SK-N-MC (cell line): Measurements from ENCODE around the gene APP.

Experiments
- EZH2 ChIP-seq: fragments of 200-600 bp; sonication (generic); IDR thresholded peaks from one replicate; pipeline ENCODE4 v1.6.1; 2017; ENCODE audit warnings: antibody characterized with exemption
- FOXP2 ChIP-seq: optimal IDR thresholded peaks from 2 replicates; pipeline ENCODE3; 2011; ENCODE audit warnings: mild to moderate bottlenecking, moderate library complexity; ENCODE audit not compliant: insufficient read depth; ENCODE audit errors: extremely low read length, control extremely low read depth
- POLR2AphosphoS5 ChIP-seq: IDR thresholded peaks from 2 replicates; pipeline ENCODE4 v1.6.1; 2012; ENCODE audit warnings: mild to moderate bottlenecking, low read depth, low read length, borderline replicate concordance

DNA sequence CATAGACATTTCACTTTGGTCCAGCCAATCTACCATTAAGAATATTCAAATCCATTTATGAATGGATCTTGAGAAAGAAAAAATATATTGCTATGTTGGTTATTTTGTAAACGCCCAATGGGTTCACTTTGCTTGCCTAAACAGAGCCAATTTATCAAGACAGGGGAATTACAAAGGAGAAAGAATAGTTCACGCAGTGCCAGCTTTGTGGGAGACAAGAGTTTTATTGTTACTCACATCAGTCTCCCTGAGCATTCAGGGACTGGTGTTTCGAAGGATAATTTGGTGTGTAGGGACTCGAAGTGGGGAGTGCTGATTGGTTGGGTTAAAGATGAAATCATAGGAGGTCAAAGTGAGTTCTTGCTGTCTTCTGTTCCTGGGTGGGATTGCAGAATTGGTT, 300.5 kb downstream of the APP start:
- no peak for TF ChIP-seq EZH2
- no peak for TF ChIP-seq POLR2AphosphoS5
- no peak for TF ChIP-seq FOXP2
